ENCODE measurements around the gene MAP9. TPM values are rescaled to one million over a fixed set of nuclear protein-coding genes. Genes with fewer than 3 reads are reported as not detected.

The MAP9 gene
- total RNA-seq, 1 donor from 2014 or later, result 9.2 TPM

DNA sequence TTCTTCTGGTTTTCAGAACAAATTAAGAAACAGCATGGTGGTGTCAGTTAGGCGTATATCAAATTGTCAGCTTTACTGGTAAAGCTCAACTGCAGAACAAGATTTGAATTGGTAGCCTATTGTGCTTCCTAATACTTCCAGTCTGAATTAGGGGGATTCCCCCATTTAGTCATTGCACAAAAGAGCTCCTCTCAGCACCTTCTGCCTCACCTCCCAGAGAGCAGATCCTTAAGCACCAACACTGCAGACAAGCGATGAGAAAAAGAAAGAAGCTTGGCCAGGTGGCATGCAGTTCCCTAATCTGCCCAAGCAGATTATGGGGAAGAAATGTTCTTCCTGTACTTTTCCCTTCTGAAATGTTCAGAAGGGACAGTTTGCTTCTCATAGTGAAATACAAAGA is 9.2 kb downstream of the MAP9 start:
- Mint-ChIP-seq H3K36me3 (ENCODE audit: low read depth, unreplicated experiment) (no peaks in the 10 kb centered on the region), H3K27me3 (ENCODE audit: unreplicated experiment) (peaks cover 3% of the 10 kb centered on the region), H3K27ac (ENCODE audit: unreplicated experiment) (no peak overlapping the region), H3K4me1 (ENCODE audit: unreplicated experiment) (no peaks in the 10 kb centered on the region), H3K4me3 (ENCODE audit: unreplicated experiment) (no peak overlapping the region), H3K9me3 (ENCODE audit: unreplicated experiment) (no peaks in the 10 kb centered on the region)
- no peak for DNase-seq (ENCODE audit: low spot score)
- TF ChIP-seq, protein P1, sequence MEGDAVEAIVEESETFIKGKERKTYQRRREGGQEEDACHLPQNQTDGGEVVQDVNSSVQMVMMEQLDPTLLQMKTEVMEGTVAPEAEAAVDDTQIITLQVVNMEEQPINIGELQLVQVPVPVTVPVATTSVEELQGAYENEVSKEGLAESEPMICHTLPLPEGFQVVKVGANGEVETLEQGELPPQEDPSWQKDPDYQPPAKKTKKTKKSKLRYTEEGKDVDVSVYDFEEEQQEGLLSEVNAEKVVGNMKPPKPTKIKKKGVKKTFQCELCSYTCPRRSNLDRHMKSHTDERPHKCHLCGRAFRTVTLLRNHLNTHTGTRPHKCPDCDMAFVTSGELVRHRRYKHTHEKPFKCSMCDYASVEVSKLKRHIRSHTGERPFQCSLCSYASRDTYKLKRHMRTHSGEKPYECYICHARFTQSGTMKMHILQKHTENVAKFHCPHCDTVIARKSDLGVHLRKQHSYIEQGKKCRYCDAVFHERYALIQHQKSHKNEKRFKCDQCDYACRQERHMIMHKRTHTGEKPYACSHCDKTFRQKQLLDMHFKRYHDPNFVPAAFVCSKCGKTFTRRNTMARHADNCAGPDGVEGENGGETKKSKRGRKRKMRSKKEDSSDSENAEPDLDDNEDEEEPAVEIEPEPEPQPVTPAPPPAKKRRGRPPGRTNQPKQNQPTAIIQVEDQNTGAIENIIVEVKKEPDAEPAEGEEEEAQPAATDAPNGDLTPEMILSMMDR (IDR thresholded peaks at IDR 0.05; ENCODE audit: unreplicated experiment), result no peak

DNA sequence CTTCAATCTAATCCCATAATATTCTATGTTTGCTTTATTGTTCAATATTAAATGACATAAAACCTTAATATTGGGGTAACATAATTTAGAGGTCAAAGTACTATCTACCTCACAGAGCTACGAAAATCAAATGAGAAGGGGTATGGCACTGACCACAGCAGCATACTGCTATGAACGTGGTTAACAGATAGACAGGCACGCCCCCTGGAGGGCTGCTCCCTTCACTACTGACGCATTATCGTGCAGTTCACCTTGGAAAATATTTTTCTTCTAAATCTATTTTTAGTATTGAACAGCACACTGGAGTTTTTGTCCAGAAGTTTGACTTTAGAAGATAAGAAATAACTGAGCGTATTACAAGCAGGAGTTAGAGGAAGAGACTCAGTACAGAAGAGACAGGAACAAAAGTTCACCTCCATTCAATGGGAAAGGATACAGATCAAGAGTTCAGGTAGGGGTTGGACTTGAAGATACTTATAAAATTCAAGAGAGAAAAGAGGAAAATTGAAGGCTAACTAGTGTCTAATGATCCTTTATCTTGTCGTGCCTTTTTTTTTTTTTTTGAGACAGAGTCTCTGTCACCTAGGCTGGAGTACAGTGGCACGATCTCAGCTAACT is 22.7 kb downstream of the MAP9 start:
- Mint-ChIP-seq H3K27me3 (ENCODE audit: unreplicated experiment) (no peaks in the 10 kb centered on the region), H3K27ac (ENCODE audit: unreplicated experiment) (no peak overlapping the region), H3K36me3 (ENCODE audit: low read depth, unreplicated experiment) (no peaks in the 10 kb centered on the region), H3K9me3 (ENCODE audit: unreplicated experiment) (no peaks in the 10 kb centered on the region), H3K4me1 (ENCODE audit: unreplicated experiment) (no peaks in the 10 kb centered on the region), H3K4me3 (ENCODE audit: unreplicated experiment) (no peak overlapping the region)
- DNase-seq (ENCODE audit: low spot score), result peak; percentile 75
- TF ChIP-seq, protein P1 (IDR thresholded peaks at IDR 0.05; ENCODE audit: unreplicated experiment), result peak; percentile 88

DNA sequence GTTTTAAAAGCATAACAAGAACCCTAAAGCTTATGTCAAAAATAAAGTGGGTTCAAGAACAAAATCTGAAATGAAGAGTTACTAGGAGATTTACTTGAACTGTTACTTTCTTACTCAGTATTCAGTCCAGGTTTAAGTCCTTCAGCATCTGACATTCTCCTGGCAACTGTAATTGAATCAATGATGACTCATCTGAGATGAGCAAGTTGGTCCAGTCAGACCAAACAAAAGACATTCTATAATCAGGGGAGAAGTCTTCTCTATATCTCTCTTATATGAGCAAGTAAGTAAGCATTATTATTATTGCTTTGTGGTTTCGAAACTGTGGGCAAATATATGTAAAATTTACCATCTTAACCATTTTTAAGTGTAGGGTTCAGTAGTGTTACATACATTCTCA is 34.6 kb downstream of the MAP9 start:
- Mint-ChIP-seq H3K27me3 (ENCODE audit: unreplicated experiment) (no peaks in the 10 kb centered on the region), H3K4me1 (ENCODE audit: unreplicated experiment) (no peaks in the 10 kb centered on the region), H3K36me3 (ENCODE audit: low read depth, unreplicated experiment) (no peaks in the 10 kb centered on the region), H3K4me3 (ENCODE audit: unreplicated experiment) (no peak overlapping the region), H3K9me3 (ENCODE audit: unreplicated experiment) (no peaks in the 10 kb centered on the region), H3K27ac (ENCODE audit: unreplicated experiment) (no peak overlapping the region)
- DNase-seq (ENCODE audit: low spot score), result no peak
- TF ChIP-seq, protein P1 (IDR thresholded peaks at IDR 0.05; ENCODE audit: unreplicated experiment), result no peak

DNA sequence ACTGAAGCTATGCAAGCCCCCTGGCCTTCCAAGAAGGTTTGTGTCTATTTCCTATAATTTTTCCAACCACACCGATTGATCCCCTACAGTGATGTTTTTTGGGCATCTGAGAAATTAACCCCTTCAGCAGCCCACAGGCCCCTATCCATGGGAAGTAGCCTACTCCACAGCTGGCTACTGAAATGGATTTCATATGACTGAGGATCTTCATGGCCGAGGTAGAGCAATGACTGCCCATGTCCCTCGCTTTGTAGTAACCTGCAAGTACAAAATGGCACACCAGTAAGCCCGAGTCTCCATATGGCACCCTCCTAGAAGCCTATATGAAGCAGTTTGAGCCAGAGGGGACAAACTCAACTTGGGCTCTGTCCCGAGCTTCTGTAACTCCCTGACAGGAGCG is 36.8 kb downstream of the MAP9 start:
- H3K27ac Mint-ChIP-seq (ENCODE audit: unreplicated experiment), result no peak overlapping the region
- no peaks in the 10 kb centered on the region for H3K27me3 Mint-ChIP-seq (ENCODE audit: unreplicated experiment)
- no peaks in the 10 kb centered on the region for H3K36me3 Mint-ChIP-seq (ENCODE audit: low read depth, unreplicated experiment)
- H3K4me1 Mint-ChIP-seq (ENCODE audit: unreplicated experiment), result no peaks in the 10 kb centered on the region
- H3K4me3 Mint-ChIP-seq (ENCODE audit: unreplicated experiment), result no peak overlapping the region
- H3K9me3 Mint-ChIP-seq (ENCODE audit: unreplicated experiment), result no peaks in the 10 kb centered on the region
- DNase-seq (ENCODE audit: low spot score), result no peak
- TF ChIP-seq, protein P1 (IDR thresholded peaks at IDR 0.05; ENCODE audit: unreplicated experiment), result no peak

DNA sequence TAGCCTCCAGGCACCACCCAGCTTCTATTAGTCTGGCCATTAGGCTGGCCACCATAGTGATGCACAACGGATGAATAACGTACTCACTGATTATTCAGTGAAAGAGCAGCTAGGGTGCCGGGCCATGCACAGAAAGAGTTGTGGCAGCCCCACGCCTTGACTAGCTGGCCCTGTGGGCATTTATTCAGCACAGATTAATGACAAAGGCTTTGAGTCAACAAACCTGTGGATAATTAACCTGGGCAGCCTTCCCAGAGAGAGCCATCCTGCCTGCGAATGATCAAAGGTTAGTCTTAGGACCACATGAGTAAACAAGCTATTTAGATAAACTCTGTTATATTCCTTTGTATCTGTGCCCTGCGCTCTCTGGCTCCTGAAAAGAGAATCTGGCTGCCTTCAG is 37.2 kb downstream of the MAP9 start:
- H3K36me3 Mint-ChIP-seq (ENCODE audit: low read depth, unreplicated experiment), result no peaks in the 10 kb centered on the region
- no peaks in the 10 kb centered on the region for H3K27me3 Mint-ChIP-seq (ENCODE audit: unreplicated experiment)
- no peak for DNase-seq (ENCODE audit: low spot score)
- H3K27ac Mint-ChIP-seq (ENCODE audit: unreplicated experiment), result no peak overlapping the region
- no peaks in the 10 kb centered on the region for H3K4me1 Mint-ChIP-seq (ENCODE audit: unreplicated experiment)
- TF ChIP-seq, protein P1 (IDR thresholded peaks at IDR 0.05; ENCODE audit: unreplicated experiment), result no peak
- no peaks in the 10 kb centered on the region for H3K9me3 Mint-ChIP-seq (ENCODE audit: unreplicated experiment)
- H3K4me3 Mint-ChIP-seq (ENCODE audit: unreplicated experiment), result no peak overlapping the region
